ENCODE results near the gene ACCS.

Gene ACCS

GRCh38 chr11:44085330-44085729 is 19.3 kb downstream of the ACCS start:
- DNase-seq (ENCODE audit: low read depth in 1 of 2, low spot score in 1 of 2) = no peak

DNA sequence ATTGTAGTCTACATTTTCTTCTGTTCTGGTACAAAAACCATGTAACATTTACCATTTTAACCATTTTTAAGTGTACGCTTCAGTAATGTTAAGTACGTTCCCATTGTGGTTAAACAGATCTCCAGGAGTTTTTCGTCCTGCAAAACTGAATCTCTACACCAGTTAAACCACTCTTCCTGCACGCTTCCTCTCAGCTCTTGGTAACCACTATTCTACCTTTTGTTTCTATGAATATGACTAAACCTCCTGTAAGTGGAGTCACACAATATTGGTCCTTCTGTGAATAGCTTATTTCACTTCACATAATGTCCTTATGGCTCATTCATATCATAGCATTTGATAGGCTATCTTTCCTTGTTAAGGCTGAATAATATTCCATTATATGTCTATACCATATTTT is 22.3 kb downstream of the ACCS start:
- DNase-seq (ENCODE audit: low read depth in 1 of 2, low spot score in 1 of 2) = no peak

DNA sequence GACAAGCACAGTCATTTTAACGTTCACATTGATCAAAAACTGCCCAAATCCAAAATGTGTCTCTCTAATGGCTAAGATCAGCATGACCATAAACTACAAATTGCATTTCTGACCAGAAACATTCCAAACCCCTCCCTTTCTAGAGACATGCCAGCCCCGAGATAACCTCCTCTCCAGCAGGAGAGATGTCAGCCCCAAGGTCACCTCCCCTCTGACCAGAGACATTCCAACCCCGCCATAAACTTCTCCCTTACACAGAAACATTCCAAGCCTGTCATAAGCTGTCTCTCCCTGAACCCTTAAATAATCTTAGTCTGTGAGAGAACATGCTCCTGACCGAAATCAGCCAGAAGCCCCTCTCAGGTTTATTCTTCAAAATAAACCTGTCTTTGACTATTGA is 22.8 kb downstream of the ACCS start:
- DNase-seq (ENCODE audit: low read depth in 1 of 2, low spot score in 1 of 2) = no peak

DNA sequence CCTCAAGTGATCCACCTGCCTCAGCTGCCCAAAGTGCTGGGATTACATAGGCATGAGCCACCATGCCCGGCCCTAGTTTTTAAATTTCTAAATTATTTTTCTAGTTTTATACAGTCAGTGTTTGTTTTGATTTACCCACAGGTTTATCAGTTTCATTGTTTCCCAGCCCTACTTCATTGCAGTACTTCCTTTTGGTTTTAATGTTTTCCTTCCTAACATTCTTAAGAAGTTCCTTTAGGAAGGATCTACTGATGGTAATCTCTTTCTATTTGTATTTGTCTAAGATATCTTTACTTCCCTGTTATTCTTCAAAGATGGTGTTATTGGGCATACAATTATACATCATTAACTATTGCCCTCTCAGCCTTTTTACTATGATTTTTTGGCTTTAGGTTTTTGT is 24.5 kb downstream of the ACCS start:
- DNase-seq (ENCODE audit: low read depth in 1 of 2, low spot score in 1 of 2) = no peak

GRCh38 chr11:44094260-44094868 is 28.3 kb downstream of the ACCS start:
- DNase-seq (ENCODE audit: low read depth in 1 of 2, low spot score in 1 of 2) = peak; percentile 50 to 55

DNA sequence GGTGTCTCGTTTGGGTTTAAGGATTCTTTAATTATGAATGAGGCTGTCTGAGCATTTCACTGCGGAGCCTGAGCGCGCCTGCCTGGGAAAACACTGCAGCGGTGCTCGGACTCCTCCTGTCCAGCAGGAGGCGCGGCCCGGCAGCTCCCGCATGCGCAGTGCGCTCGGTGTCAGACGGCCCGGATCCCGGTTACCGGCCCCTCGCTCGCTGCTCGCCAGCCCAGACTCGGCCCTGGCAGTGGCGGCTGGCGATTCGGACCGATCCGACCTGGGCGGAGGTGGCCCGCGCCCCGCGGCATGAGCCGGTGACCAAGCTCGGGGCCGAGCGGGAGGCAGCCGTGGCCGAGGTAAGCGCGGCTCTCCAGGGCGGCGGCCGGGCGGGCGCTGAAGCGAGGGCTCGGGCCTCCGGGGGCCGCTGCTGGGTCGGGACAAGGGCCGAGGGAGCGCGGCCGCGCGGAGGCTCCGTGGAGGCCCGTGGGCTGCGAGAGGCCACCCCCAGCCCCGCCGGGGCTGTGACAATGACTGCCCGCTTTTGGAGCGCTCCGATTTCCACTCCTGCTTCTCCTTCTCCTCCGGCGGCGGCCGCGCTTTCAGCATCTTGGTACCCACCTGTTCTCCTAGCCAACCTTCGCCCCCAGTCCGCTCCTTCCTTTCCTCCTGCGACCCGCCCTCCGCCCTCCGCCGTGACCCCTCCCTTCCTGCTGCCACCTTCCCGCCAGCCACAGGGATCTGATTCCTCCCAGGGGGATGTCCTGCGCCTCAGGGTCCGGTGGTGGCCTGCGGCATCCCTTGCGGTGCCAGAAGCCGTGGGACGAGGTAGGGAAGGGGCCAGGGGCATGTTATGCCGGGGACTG is 29.7 kb downstream of the ACCS start, which contains the start of gene EXT2:
Gene EXT2 (plus strand): TSS at position 173 of the 854 bp plus-strand sequence. CDS start 12,035 bp downstream, outside the sequence.
- DNase-seq (ENCODE audit: low read depth in 1 of 2, low spot score in 1 of 2) = peak; percentile 77 to 81

DNA sequence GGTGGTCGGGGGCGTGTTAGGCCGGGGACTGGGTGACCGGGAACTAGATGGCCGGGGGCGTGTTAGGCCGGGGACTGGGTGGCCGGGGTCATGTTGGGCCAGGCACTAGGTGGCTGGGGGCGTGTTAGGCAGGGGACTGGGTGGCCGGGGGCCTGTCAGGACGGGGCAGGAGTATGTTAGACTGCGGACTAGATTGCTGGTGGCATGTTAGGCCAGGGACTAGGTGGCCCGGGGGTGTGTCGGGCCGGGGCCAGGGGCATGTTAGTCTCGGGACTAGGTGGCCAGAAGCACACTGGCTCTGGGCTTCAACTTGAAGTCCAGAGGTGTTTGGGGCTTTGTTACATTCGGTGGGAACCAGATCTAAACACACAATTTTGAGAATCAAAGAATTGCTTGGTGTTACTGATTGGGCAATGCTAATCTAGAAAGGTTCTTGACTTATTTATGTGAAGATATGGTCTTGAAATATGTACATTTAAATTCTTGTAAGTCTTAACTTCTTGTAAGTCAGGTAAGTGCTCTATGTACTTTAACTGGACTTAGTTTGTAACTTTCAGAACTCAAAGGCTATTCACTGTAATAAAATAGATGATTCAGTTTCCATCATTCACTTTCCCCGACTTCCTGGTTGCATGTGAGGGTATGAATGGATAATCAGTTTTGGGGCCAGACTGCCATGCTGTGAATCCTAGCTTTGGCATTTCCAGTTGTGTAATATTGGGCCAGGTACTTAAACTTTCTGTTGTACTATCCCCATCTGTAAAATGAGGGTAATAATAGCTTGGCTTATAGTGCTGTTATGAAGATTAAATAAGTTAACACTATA is 30.5 kb downstream of the ACCS start:
- DNase-seq (ENCODE audit: low read depth in 1 of 2, low spot score in 1 of 2) = no peak

GRCh38 chr11:44097821-44098220 is 31.8 kb downstream of the ACCS start:
- DNase-seq (ENCODE audit: low read depth in 1 of 2, low spot score in 1 of 2) = no peak

DNA sequence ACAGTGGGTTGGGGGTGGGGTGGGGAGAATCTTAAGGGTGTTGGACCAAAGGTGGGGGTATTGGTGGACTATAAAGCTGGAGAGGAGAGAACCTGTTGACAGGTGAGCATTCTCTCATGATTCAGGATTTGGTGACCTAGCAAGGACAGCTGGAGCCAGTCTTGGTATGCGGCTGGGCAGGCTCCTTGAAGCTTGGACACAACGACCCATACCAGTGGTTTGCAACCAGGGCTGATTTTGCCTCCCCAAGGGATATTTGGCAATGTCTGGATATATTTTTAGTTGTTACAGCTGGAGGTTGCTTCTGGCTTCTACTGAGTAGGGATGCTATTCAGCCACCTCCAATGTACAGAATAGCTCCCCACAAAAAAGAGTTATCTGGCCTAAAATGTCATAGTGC is 35.0 kb downstream of the ACCS start:
- no peak for DNase-seq (ENCODE audit: low read depth in 1 of 2, low spot score in 1 of 2)

GRCh38 chr11:44104481-44105294 is 38.6 kb downstream of the ACCS start:
- DNase-seq (ENCODE audit: low read depth in 1 of 2, low spot score in 1 of 2) = no peak

- no peak for DNase-seq (ENCODE audit: low read depth in 1 of 2, low spot score in 1 of 2)
Observed at GRCh38 chr11:44108260-44108659, 42.2 kb downstream of the ACCS start.

- peak in 1 of 2 donors; percentile 9 for DNase-seq (ENCODE audit: low read depth in 1 of 2, low spot score in 1 of 2)
Observed at GRCh38 chr11:44110231-44110679, 44.2 kb downstream of the ACCS start.

- no peak for DNase-seq (ENCODE audit: low read depth in 1 of 2, low spot score in 1 of 2)
Observed at GRCh38 chr11:44112091-44112821, 46.2 kb downstream of the ACCS start.

GRCh38 chr11:44113018-44113417 is 46.9 kb downstream of the ACCS start:
- no peak for DNase-seq (ENCODE audit: low read depth in 1 of 2, low spot score in 1 of 2)

- no peak for DNase-seq (ENCODE audit: low read depth in 1 of 2, low spot score in 1 of 2)
Observed at GRCh38 chr11:44113572-44113971, 47.5 kb downstream of the ACCS start.

GRCh38 chr11:44116234-44116830 is 50.3 kb downstream of the ACCS start:
- DNase-seq (ENCODE audit: low read depth in 1 of 2, low spot score in 1 of 2) = no peak

GRCh38 chr11:44120169-44120568 is 54.1 kb downstream of the ACCS start:
- no peak for DNase-seq (ENCODE audit: low read depth in 1 of 2, low spot score in 1 of 2)

DNA sequence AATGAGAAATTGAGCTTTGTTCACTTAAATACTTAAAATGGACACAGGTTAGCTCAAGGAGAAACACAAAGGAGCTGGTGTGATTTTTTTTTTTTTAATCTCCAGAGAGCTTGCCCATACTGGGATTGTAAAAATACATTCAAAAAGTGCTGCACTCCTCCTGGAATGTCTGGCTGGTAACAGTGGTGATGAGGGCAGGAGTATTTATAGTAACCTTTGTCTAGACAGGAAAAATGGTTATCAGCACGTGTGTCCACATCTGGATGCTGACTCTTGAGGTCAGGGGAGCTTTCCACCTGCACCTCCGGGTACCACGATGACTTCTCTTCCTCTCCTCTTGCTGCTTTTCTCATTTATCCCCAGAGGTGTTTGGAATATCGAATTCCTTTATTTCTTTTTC is 59.5 kb downstream of the ACCS start:
- no peak for DNase-seq (ENCODE audit: low read depth in 1 of 2, low spot score in 1 of 2)

GRCh38 chr11:44126304-44126703 is 60.2 kb downstream of the ACCS start:
- DNase-seq (ENCODE audit: low read depth in 1 of 2, low spot score in 1 of 2) = no peak

DNA sequence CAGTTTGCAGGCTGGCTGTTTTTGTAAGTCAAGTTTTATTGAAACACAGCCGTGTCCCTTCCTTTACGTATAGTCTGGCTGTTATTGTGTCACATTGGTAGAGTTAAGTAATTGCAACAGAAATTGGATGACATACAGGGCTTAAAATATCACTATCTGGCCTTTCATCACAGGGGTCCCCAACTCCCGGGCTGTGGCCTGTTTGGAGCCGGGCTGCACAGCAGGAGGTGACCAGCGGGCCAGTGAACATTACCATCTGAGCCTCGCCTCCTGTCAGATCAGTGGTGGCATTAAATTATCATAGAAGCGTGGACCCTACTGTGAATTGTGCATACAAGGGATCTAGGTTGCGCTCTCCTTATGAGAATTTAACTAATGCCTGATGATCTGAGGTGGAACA is 61.1 kb downstream of the ACCS start:
- DNase-seq (ENCODE audit: low read depth in 1 of 2, low spot score in 1 of 2) = no peak
